ENCODE data around the gene SYCE1L.

GRCh38 chr16:77206533-77206932 lies 7.3 kb downstream of the SYCE1L start:
- TF ChIP-seq POLR2A (IDR thresholded peaks at IDR 0.05; ENCODE audit: low read depth, low read length), result no peak
- TF ChIP-seq SPI1 (IDR thresholded peaks at IDR 0.05; ENCODE audit: low read depth, low read length), result no peak
- no peak for TF ChIP-seq PAX5 (IDR thresholded peaks at IDR 0.05; ENCODE audit: insufficient read depth, low read length, severe bottlenecking)
- no peak for TF ChIP-seq POLR2AphosphoS5 (IDR thresholded peaks at IDR 0.05; ENCODE audit: low read depth, low read length)
- TF ChIP-seq TAF1 (IDR thresholded peaks at IDR 0.05; ENCODE audit: low read depth, low read length), result no peak
- no peak for TF ChIP-seq POU2F2 (IDR thresholded peaks at IDR 0.05; ENCODE audit: low read depth, low read length)
